T follicular helper cell (primary cell): ENCODE results near the gene STIP1.

Source experiments
- DNase-seq: peaks from one replicate; pipeline ENCODE4 v3.0.0-alpha.2; 2020; ENCODE audit warnings: low read depth

STIP1 gene

GRCh38 chr11:64223001-64223651 is 37.2 kb downstream of the STIP1 start:
- DNase-seq, result no peak

- DNase-seq, result no peak
Observed at GRCh38 chr11:64224151-64224890, 38.4 kb downstream of the STIP1 start.

- no peak for DNase-seq
Observed at GRCh38 chr11:64224891-64225607, 39.1 kb downstream of the STIP1 start.

- peak; percentile 85 for DNase-seq
Observed at GRCh38 chr11:64225608-64226506, 39.9 kb downstream of the STIP1 start, which contains the start of the genes NUDT22 and TRPT1. TSS of gene NUDT22 (plus strand) at chr11:64226274. CDS start at chr11:64226653, 379 bp downstream. TSS of gene TRPT1 (minus strand) at chr11:64226186. CDS start at chr11:64225860, 326 bp downstream.

- no peak for DNase-seq
Observed at GRCh38 chr11:64226507-64227051, 40.6 kb downstream of the STIP1 start.

GRCh38 chr11:64227405-64227956 is 41.5 kb downstream of the STIP1 start:
- DNase-seq, result no peak

- DNase-seq, result no peak
Observed at GRCh38 chr11:64229090-64229743, 43.2 kb downstream of the STIP1 start.

- no peak for DNase-seq
Observed at GRCh38 chr11:64229744-64230170, 43.8 kb downstream of the STIP1 start.

GRCh38 chr11:64230171-64230984 is 44.4 kb downstream of the STIP1 start, which contains the start of gene DNAJC4:
TSS of gene DNAJC4 (plus strand) at chr11:64230548. CDS start at chr11:64230855, 307 bp downstream.
- peak; percentile 80 for DNase-seq

GRCh38 chr11:64230985-64231365 is 45.0 kb downstream of the STIP1 start:
- DNase-seq, result no peak

GRCh38 chr11:64231546-64231945 is 45.6 kb downstream of the STIP1 start:
- no peak for DNase-seq

- DNase-seq, result no peak
Observed at GRCh38 chr11:64232182-64232966, 46.4 kb downstream of the STIP1 start.

GRCh38 chr11:64232967-64233315 is 47.0 kb downstream of the STIP1 start:
- no peak for DNase-seq

GRCh38 chr11:64233913-64234586 is 48.1 kb downstream of the STIP1 start, which contains the start of gene VEGFB:
TSS of gene VEGFB (plus strand) at chr11:64234584. CDS start at chr11:64234834, 250 bp downstream.
- DNase-seq, result peak; percentile 62

GRCh38 chr11:64234647-64235379 is 48.8 kb downstream of the STIP1 start:
- peak; percentile 34 for DNase-seq

GRCh38 chr11:64235437-64236161 is 49.6 kb downstream of the STIP1 start:
- no peak for DNase-seq
